ENCODE data around the gene CXCL10.
"Not testable (repeated sequence)": the region's sequence is repeated elsewhere in the genome, so short reads cannot be mapped to it uniquely, and the experiment has no call there.

CXCL10 gene

DNA sequence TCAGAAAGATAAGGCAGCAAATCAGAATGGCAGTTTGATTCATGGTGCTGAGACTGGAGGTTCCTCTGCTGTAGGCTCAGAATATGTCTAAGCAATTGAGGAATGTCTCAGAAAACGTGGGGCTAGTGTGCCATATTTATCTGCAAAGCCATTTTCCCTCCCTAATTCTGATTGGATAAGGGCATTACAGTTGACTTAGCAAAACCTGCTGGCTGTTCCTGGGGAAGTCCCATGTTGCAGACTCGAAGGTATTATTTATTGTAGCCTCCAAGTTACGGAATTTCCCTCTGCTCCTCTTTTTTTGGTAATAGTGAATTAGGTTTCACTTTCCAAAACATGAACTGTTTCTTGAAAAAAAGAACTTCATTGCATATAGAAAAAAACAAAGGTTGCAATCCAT is at the start of gene CXCL10:
Gene CXCL10, minus strand, starts transcription at position 109 of the 400 bp plus-strand sequence. Its CDS starts 66 bp downstream, at position 43.
- DNase-seq (ENCODE audit: low read depth) = no peak

DNA sequence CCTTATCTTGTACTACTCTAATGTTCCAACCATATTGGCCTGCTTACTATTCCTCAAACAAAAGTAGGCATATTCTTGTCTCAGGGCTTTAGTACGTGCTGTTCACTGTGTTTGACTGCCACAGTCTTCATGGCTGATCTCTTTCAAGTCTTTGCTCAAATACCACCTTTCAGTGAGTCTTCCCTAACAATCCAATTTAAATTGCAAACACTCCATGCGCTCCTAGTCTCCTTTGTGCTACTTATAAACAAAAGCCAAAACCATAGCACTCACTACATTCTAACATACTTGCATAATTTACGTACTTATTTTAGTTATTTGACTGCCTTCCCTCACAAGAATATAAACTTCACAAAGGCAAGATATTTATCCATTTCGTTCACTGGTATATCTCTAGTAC is 49.5 kb upstream of the CXCL10 start:
- DNase-seq (ENCODE audit: low read depth) = no peak

DNA sequence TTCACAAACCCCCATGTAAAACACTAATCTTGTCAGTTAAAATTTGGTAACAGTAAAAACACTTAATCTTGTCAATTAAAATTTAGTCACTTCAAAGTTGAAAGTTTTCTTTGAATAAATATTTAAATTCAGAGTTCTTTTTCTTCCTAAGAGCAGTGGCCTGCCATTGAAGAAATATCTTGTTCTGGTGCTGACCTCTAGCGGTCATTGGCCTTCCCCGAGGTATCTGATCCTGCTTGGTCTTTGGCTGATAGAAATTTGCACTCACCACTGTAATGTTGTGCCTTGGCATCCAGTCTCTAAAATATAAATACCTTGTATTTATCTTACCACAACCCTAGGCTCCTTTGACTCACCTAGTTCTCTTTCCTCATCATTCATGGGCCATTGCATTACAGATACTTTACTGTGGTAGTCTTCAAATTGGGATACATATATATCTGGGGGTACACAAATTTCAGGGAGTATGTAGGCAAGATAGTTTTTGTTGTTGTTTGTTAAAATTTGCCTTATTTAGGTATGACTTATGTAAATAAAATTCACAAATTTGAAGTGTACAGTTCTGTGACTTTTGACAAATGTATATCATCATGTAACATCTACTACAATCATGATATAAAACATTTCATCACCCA is 44.5 kb upstream of the CXCL10 start:
- DNase-seq (ENCODE audit: low read depth) = peak; percentile 67

DNA sequence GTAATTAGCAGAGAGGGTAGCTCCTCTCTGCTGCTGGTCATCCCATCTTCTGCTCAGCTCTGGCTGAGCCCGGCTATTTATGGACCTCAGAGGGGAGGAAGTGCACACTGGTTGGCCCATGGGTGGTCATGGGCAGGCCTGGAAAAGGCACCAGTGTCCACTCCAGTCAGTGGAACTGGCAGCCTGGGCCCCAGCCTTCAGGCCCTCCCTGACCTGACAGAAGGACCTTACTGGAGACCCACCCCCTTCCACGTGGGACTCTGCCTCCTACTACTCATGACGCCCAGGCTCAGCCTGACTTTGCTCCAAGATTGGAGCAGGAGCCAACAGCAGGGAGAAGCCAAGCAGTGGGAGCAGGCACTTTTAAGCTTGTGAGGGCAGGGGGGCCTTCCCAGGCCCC is 43.2 kb upstream of the CXCL10 start:
- DNase-seq (ENCODE audit: low read depth) = no peak

DNA sequence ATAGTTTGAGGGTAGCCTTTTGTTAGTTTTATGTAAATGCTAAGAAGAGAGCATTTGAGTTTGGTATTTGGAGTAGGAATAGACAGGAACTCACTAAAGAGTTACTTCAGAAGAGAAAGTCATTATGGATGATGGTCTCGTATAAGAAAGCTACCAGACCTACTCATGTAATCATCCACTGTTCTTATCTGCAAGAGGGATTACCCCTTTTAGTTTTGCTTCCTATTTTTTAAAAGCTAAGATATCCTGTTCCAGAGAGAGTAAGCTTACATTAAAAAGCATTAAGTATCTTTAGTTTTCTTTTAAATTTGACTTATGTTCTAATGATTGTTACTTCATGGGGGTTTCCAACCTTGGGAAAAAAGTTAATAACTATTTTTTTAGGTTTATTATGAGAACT is 38.7 kb upstream of the CXCL10 start:
- no peak for DNase-seq (ENCODE audit: low read depth)

DNA sequence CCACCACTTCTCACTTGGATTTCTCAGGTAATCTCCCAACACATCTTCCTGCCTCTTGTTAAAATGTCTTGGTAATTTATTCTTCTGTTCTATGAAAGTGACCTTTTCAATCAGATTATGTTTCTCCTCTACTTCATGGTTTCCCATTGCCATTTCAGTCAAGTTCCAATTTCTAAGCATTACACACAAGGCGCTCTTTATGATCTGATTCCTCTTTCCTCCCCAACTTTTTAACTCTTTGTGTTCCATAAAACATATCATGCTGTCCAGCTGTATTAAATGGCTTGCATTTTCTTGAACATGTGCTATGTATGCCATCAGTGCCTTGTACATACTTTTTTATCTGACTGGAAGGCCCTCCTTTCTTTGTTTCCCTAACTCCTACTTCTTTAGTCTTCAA is 38.1 kb upstream of the CXCL10 start:
- DNase-seq (ENCODE audit: low read depth) = no peak

DNA sequence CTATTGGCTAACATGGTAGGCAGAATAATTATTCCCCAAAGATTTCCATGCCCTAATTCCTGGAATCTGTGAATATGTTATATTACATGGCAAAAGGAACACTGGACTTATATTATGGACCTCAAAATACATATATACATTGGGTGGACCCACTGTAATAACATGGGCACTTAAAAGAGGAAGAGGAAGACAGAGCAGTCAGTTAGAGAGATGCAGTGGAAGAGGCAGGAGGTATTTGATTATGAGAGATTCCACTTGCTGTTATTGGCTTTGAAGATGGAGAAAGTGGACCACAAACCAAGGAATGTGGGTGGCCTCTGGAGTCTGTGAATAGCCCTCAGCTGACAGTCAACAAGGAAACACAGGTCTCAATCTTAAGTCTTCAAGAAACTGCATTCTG is 37.2 kb upstream of the CXCL10 start:
- no peak for DNase-seq (ENCODE audit: low read depth)

DNA sequence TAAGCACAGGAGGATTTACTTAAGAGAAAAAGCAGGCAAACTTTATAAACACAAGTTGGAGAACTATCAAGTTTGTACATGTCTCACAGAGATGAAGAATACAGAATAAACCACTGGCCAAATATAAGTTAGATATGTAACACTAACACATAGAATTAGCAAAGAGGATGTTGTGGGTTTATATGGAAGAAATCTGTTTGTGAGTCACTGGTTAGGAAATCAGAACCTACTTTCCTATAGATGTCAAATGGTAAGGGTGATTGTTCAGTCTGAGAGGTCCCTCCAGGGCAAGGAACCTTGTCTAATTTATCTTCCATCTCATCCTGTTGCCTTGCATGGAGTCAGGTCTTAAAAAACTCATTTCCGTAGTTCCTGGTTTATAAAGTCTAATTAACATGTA is 36.5 kb upstream of the CXCL10 start:
- no peak for DNase-seq (ENCODE audit: low read depth)

DNA sequence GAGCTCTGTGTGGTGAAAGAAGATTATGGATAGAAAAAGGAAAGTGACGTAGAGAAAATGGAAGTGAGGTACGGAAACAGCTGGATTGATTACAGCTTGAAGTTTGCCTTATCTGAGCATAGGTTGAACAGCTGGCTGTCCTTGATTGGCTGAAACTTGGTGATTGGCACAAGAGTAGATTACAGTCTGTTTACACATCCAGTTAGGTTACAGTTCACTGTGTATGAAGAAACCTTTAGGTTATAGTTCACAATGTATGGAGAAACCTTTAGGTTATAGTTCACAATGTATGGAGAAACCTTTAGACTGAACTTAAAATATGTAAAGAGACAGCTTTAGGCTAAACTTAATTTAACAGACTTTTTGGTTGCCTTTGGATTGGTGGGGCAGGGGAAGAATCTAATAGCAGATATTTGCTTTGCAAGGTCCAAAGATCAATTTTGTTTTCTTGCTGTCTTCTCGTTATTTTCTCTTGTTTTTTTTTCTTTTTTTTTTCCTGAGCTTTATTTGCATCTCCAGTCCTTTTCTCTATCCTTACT is 35.7 kb upstream of the CXCL10 start:
- no peak for DNase-seq (ENCODE audit: low read depth)

DNA sequence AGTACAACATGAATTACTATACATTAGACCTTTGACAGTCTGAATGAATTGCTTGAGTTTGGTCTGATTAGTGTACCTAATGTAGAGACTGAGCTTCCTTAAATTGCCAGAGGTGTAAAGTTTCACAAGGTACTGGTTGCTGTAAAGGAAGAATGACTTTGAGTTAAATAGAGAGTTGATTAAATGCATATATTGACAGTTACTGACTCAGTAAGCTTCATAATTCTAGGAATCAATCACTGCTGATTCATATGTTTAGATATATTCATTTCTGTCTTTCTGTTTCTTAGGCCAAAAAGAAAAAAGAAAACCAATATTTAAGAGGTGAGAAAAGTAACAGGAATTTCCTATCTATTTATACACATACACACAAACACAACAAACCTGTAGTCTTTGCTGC is 35.0 kb upstream of the CXCL10 start:
- DNase-seq (ENCODE audit: low read depth) = no peak

DNA sequence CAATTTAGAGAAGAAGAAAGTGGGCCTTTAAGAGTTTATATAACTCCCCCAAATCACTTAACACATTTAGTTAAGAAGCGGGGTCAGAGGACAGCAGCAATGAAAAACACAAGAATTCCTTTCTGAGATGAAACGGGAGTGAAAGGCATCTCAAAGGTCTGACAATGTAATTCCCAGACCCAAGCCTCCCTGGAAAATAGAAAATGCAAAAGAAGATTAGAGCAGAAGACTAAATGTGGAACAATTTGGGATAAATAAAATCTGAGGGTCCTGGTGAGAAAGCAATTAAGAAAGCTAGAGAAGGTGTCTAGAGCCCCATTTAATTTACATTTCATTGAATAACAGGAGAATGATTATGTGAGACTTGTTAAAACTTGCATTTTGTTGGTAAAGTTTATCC is 32.1 kb upstream of the CXCL10 start:
- DNase-seq (ENCODE audit: low read depth) = no peak

DNA sequence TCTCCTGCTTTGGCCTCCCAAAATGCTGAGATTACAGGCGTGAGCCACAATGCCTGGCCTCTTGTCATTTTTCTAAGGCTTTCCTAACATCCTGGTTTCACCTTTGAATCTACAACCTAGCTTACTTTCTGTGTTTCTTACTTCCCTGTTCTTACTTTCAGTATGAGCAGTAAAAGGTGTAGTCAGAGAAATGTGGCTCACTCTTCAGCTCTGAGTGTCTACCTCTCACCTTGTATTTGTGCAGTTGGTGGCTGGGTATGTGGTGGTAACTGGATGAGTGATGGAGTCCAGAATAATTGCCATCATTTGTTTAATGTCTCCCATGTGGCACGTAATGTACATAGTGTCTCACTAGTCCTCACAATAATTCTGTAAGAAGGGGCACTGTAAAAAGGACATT is 31.7 kb upstream of the CXCL10 start:
- no peak for DNase-seq (ENCODE audit: low read depth)

DNA sequence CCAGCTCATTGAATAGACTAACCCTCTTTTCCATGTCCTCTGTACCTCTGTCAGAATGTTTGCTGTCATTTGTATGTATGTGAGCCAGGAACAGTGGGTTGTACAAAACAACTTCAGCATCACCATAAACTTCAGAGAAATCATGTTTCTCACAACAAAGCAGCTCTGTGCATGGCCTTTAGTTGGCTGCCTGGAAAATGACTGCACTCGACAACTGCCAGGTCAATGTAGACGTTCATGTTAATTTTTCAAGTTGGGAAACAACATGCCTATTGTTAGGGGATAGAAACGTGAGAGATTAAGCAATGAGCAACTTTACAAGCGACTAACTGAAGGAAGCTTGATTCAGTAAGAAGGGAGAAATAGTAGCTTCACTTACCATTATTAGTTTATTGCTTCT is 30.4 kb upstream of the CXCL10 start:
- DNase-seq (ENCODE audit: low read depth) = no peak

DNA sequence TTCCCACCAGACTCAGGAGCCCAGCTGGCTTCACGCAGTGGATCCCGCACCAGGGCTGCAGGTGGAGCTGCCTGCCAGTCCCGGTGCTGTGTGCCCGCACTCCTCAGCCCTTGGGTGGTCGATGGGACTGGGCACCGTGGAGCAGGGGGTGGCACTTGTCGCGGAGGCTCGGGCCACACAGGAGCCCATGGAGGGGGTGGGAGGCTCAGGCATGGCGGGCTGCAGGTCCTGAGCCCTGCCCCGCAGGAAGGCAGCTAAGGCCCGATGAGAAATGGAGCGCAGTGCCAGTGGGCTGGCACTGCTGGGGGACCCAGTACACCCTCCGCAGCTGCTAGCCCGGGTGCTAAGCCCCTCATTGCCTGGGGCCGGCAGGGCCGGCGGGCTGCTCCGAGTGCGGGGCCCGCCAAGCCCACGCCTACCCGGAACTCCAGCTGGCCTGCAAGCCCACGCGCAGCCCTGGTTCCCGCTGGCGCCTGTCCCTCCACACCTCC is 27.3 kb upstream of the CXCL10 start:
- DNase-seq (ENCODE audit: low read depth) = not testable (repeated sequence)

DNA sequence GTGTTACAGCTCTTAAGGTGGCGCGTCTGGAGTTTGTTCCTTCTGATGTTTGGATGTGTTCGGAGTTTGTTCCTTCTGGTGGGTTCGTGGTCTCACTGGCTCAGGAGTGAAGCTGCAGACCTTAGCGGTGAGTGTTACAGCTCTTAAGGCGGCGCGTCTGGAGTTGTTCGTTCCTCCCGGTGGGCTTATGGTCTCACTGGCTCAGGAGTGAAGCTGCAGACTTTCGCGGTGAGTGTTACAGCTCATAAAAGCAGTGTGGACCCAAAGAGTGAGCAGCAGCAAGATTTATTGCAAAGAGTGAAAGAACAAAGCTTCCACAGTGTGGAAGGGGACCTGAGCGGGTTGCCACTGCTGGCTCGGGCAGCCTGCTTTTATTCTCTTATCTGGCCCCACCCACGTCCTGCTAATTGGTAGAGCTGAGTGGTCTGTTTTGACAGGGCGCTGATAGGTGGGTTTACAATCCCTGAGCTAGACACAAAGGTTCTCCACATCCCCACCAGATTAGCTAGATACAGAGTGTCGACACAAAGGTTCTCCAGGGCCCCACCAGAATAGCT is 26.6 kb upstream of the CXCL10 start:
- not testable (repeated sequence) for DNase-seq (ENCODE audit: low read depth)

DNA sequence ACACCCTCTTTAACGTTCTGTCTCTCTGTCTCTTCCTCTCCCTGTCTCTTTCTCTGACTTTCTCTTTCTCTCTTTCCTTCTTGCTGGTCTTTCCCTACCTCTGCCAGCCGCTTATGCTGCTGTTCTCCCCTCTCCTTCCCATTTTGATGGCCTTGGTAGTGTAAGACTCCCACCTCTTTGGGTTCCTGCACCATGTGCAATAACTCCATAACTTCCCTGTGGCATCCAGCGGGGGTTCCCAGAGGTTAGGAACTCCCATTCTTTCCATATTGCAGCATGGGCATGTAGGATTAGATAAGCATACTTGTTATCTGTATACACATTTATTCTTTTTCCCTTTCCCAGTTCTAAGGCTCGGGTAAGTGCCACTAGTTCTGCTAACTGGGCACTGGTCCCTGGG is 21.4 kb upstream of the CXCL10 start:
- not testable (repeated sequence) for DNase-seq (ENCODE audit: low read depth)

DNA sequence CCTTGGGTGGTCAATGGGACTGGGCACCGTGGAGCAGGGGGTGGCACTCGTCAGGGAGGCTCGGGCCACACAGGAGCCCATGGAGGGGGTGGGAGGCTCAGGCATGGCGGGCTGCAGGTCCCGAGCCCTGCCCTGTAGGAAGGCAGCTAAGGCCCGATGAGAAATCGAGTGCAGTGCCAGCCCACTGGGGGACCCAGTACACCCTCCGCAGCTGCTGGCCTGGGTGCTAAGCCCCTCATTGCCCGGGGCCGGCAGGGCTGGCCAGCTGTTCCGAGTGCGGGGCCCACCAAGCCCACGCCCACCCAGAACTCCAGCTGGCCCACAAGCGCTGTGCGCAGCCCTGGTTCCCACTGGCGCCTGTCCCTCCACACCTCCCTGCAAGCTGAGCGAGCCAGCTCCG is 20.0 kb upstream of the CXCL10 start:
- not testable (repeated sequence) for DNase-seq (ENCODE audit: low read depth)

DNA sequence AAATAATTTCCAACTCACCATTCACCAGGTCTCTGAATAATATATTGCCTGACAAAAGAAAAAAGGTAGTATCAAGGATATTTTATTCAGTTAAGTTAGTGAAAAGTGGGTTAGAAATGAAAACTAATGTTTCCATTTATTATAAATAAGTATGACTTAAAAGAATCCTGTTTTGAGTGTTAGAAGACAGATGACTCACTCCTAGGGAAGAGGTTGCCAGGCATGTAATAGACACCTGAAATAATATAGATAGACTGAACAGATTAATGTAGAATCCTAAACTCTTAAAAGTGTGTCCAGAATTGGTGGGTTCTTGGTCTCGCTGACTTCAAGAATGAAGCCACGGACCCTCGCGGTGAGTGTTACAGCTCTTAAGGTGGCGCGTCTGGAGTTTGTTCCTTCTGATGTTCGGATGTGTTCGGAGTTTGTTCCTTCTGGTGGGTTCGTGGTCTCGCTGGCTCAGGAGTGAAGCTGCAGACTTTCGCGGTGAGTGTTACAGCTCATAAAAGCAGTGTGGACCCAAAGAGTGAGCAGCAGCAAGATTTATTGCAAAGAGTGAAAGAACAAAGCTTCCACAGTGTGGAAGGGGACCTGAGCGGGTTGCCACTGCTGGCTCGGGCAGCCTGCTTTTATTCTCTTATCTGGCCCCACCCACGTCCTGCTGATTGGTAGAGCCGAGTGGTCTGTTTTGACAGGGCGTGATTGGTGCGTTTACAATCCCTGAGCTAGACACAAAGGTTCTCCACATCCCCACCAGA is 19.1 kb upstream of the CXCL10 start:
- DNase-seq (ENCODE audit: low read depth) = not testable (repeated sequence)

DNA sequence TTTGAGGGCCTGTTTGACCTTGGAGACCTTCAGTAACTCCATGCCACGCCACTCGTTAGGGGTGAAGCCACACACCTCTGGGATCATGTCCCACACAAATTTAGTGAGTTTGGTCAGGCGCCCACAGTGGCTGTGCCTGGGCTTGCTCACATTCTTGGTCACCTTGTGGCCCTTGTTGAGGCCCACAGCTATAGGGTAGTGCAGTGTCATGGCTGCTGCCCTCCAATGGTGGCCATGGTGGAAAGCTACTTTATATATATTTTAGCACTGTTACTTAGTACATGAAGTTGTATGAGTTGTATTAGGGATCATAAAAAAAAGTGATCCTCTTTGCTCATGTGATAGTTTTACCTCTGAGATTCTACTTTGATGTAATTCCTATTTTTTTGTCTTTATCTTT is 13.6 kb upstream of the CXCL10 start:
- no peak for DNase-seq (ENCODE audit: low read depth)

DNA sequence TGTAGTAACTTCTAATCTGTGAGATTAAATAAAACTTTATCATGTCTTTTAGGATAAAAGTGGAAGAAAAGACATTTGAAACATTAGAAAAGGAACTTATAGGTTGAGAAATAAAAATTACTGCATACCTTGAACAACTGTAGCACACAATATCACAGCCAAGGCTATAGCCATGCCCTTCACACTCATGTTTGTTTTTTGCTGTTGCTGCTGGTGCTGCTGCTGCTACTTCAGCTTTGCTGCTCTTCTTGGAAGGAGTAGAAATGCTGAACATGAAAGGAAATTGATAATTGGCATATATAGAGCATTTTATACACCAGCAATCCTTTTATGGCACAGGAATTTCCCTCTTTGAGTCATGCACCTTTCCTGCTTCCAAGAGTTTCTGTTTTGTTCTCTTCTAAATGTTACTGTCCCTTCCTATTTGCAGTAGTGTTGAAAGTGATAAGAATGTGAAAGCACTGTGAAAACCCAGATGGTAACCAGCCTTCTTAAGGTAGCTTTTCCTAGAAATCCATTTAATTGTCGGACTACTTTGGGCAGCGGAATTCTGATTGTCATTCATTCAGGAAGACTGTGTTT is 12.6 kb upstream of the CXCL10 start, which contains the start of gene CXCL11:
Gene CXCL11, minus strand, starts transcription at position 272 of the 582 bp plus-strand sequence. Its CDS starts 83 bp downstream, at position 189.
- DNase-seq (ENCODE audit: low read depth) = no peak

DNA sequence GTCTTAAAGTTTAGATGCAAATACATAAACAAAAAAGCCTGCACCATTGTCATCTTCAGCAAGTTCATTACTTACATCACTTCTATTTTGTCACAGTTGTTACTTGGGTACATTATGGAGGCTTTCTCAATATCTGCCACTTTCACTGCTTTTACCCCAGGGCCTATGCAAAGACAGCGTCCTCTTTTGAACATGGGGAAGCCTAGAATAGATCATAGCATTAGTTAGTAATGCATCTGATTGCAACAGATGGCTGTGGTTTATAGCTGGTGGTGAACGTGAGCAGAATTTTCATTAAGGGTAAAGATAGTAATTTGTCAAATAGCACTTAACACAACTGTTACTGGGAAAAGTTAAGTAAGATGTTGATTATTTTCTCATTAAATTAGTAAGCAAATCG is 11.8 kb upstream of the CXCL10 start:
- no peak for DNase-seq (ENCODE audit: low read depth)

DNA sequence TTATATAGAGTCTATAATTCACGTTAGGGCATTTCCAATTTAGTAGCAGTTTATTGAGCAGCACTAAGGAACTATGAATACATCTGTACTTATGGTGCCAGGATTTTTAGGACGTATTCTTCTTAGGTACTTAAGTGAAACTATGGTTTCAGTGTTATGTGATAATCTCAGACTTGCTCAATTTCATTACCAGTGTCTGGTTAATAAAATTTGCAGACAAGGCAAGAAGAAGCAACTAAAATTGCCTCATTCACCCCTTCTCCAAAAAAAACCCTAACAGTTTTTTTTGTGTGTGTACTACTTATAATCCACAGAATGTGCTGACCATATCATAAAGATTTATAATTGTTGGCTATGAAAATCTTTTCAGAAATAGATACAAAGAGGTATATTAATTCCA is 6.0 kb upstream of the CXCL10 start:
- DNase-seq (ENCODE audit: low read depth) = no peak

DNA sequence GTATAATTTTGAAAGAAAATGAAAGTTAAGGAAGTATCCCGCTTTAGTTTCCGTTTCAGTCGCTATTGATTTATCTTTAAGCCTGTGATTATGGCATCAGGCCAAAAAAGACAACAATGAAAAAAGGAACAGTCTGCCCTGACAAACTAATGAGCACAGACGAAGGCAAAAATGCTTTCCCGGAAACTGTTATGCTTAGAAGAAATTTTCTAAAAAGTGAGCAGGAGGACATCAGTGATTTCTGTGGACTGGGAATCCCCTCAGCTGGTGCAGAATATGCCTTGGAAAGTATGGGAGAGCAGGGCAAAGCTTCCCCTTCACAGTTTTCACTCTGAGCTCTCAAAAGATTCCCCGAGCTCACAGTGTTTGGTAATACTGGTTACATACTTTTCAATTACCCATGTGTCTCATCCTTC is 5.1 kb upstream of the CXCL10 start:
- DNase-seq (ENCODE audit: low read depth) = no peak

All from stimulated activated CD4-positive, alpha-beta T cell treated with anti-CD3 and anti-CD28 coated beads, Interleukin-2, amount 100 ng/mL, for 4 hours (primary cell).